IMR-90 (cell line): ENCODE data around the gene CTSV. TPM values are rescaled to one million over a fixed set of nuclear protein-coding genes. Genes with fewer than 3 reads are reported as not detected.
"Not testable (repeated sequence)": the region's sequence is repeated elsewhere in the genome, so short reads cannot be mapped to it uniquely, and the experiment has no call there.

Experiments
- ATAC-seq: fragments of 200-7000 bp; cut with Tn5 transposase; 2 replicates; pipeline ENCODE4 v1.9.1; 2020; ENCODE audit warnings: low read depth, mild to moderate bottlenecking, moderate library complexity
- BruUV-seq: library from RNA; stranded (reverse); fragments of 400-500 nt; replicated peaks from 2 replicates; lab custom pipeline; 2021; lab: Mats Ljungman, UMichigan
- CTCF ChIA-PET: fragments of 300-600 bp; formaldehyde crosslinking; extraction: SDS; loops from one replicate; lab custom pipeline; 2021; ENCODE audit warnings: antibody characterized with exemption; lab: Yijun Ruan, JAX
- POLR2A ChIA-PET: fragments of 300-600 bp; sonication (Branson Sonifier 250); formaldehyde crosslinking; loops from one replicate; lab custom pipeline; 2022; ENCODE audit warnings: antibody characterized with exemption; ENCODE audit not compliant: unreplicated experiment; lab: Charles Lee
- DNase-seq: peaks from one replicate; pipeline ENCODE4 v3.0.0; 2013
- H2AFZ ChIP-seq: replicated peaks from 2 replicates; pipeline ENCODE3; 2013; ENCODE audit warnings: low read length, mild to moderate bottlenecking; ENCODE audit not compliant: poor library complexity
- H2AK5ac ChIP-seq: 2 replicates; pipeline ENCODE4 v1.6.1; 2013; ENCODE audit warnings: low read depth, low read length, inconsistent platforms
- H2AK9ac ChIP-seq: replicated peaks from 2 replicates; pipeline ENCODE3; 2013; ENCODE audit warnings: mild to moderate bottlenecking, low read depth, low read length, moderate library complexity; ENCODE audit not compliant: poor library complexity
- H2BK120ac ChIP-seq: 2 replicates; pipeline ENCODE4 v1.6.1; 2013; ENCODE audit warnings: low read depth, low read length, inconsistent platforms
- H2BK15ac ChIP-seq: 3 replicates; pipeline ENCODE4 v1.6.1; 2013; ENCODE audit warnings: low read depth, low read length, inconsistent platforms
- H2BK20ac ChIP-seq: 2 replicates; pipeline ENCODE4 v1.6.1; 2013; ENCODE audit warnings: low read depth, mild to moderate bottlenecking, inconsistent platforms, low read length, moderate library complexity
- H2BK5ac ChIP-seq: 2 replicates; pipeline ENCODE4 v1.6.1; 2013; ENCODE audit warnings: mild to moderate bottlenecking, low read depth, low read length, inconsistent platforms; ENCODE audit not compliant: poor library complexity, severe bottlenecking
- H3K14ac ChIP-seq: replicated peaks from 2 replicates; pipeline ENCODE4 v1.6.1; 2013; ENCODE audit warnings: low read depth, low read length, inconsistent platforms
- H3K18ac ChIP-seq: 2 replicates; pipeline ENCODE4 v1.6.1; 2013; ENCODE audit warnings: low read depth, low read length, control low read depth
- H3K23ac ChIP-seq: 2 replicates; pipeline ENCODE4 v1.6.1; 2013; ENCODE audit warnings: low read depth, low read length, inconsistent platforms
- H3K27ac ChIP-seq: 2 replicates; pipeline ENCODE4 v1.5.1; 2013; ENCODE audit warnings: mild to moderate bottlenecking, control low read depth, low read length; ENCODE audit not compliant: insufficient read depth
- H3K27me3 ChIP-seq: 2 replicates; pipeline ENCODE4 v1.6.1; 2013; ENCODE audit warnings: low read length; ENCODE audit not compliant: control insufficient read depth, insufficient read depth
- H3K36me3 ChIP-seq: 2 replicates; pipeline ENCODE4 v1.6.1; 2013; ENCODE audit warnings: low read length, mixed read lengths; ENCODE audit not compliant: control insufficient read depth, insufficient read depth
- H3K4ac ChIP-seq: 2 replicates; pipeline ENCODE4 v1.6.1; 2013; ENCODE audit warnings: low read depth, low read length, inconsistent platforms
- H3K4me1 ChIP-seq: 2 replicates; pipeline ENCODE4 v1.6.1; 2013; ENCODE audit warnings: low read length, mixed read lengths; ENCODE audit not compliant: control insufficient read depth, insufficient read depth
- H3K4me2 ChIP-seq: 2 replicates; pipeline ENCODE4 v1.6.1; 2013; ENCODE audit warnings: low read depth, mild to moderate bottlenecking, control low read depth, low read length, moderate library complexity
- H3K4me3 ChIP-seq: 2 replicates; pipeline ENCODE4 v1.5.1; 2013; ENCODE audit warnings: low read depth, mild to moderate bottlenecking, control low read depth, low read length, moderate library complexity; ENCODE audit not compliant: insufficient read depth
- H3K56ac ChIP-seq: 2 replicates; pipeline ENCODE4 v1.6.1; 2013; ENCODE audit warnings: low read length, inconsistent platforms; ENCODE audit not compliant: insufficient read depth; ENCODE audit errors: extremely low read depth
- H3K79me1 ChIP-seq, 2 experiments: 2 replicates each; pipeline ENCODE4 v1.6.1; 2013; ENCODE audit warnings: low read length in 2 of 2, inconsistent platforms in 1 of 2, low read depth in 1 of 2
- H3K9ac ChIP-seq: 2 replicates; pipeline ENCODE4 v1.6.1; 2013; ENCODE audit warnings: low read depth, low read length, control low read depth
- H3K9me1 ChIP-seq: 2 replicates; pipeline ENCODE4 v1.6.1; 2013; ENCODE audit warnings: low read length, inconsistent platforms; ENCODE audit not compliant: insufficient read depth
- H3K9me3 ChIP-seq: 2 replicates; pipeline ENCODE4 v1.6.1; 2013; ENCODE audit warnings: low read length; ENCODE audit not compliant: control insufficient read depth, insufficient read depth
- H4K20me1 ChIP-seq: 2 replicates; pipeline ENCODE4 v1.6.1; 2013; ENCODE audit warnings: low read length, inconsistent platforms; ENCODE audit not compliant: insufficient read depth
- H4K5ac ChIP-seq: 2 replicates; pipeline ENCODE4 v1.6.1; 2013; ENCODE audit warnings: mild to moderate bottlenecking, low read depth, low read length, control low read depth
- H4K8ac ChIP-seq, 2 experiments: 2 replicates each; pipeline ENCODE4 v1.6.1; 2013; ENCODE audit warnings: low read depth in 2 of 2, low read length in 2 of 2, control low read depth in 1 of 2, inconsistent platforms in 1 of 2
- H4K91ac ChIP-seq: 2 replicates; pipeline ENCODE4 v1.6.1; 2013; ENCODE audit warnings: low read depth, low read length, inconsistent platforms; ENCODE audit not compliant: insufficient read depth
- MXI1 ChIP-seq: IDR thresholded peaks from 2 replicates; pipeline ENCODE4 v1.6.1; 2012; ENCODE audit warnings: low read depth, mild to moderate bottlenecking, low read length, moderate library complexity, borderline replicate concordance
- WGBS, 2 experiments: methylation state at CpG; one replicate each; pipeline versions ENCODE4 v1.1.5 to v1.1.7; 2013; ENCODE audit warnings: missing lambda C conversion rate in 2 of 2; ENCODE audit not compliant: insufficient read length in 1 of 2; ENCODE audit errors: extremely low coverage in 2 of 2; 5-methylcytosine and 5-hydroxymethylcytosine counted together
- dilution Hi-C: fragments of 300-500 bp; cut with HindIII; formaldehyde crosslinking; loops from one replicate; pipeline ENCODE4 v1.14.3; 2018; ENCODE audit warnings: low sequenced_read_pairs; ENCODE audit not compliant: unreplicated experiment
- in situ Hi-C: fragments of 300-500 bp; cut with MboI; formaldehyde crosslinking; loops from 3 replicates; pipeline ENCODE4 v1.14.3; 2019; ENCODE audit warnings: low sequenced_read_pairs, inconsistent platforms, mixed read lengths
- intact Hi-C: fragments of 100-400 bp; cut with micrococcal nuclease; formaldehyde crosslinking; loops from 2 replicates; pipeline ENCODE4 v1.10.0; 2022
- polyA plus RNA-seq, 3 experiments: library from polyadenylated mRNA; depleted of rRNA; stranded (reverse); fragments of >200 nt; gene quantifications; 2 replicates each; pipeline ENCODE4 v1.2.3, GENCODE V29; 2012; ENCODE audit warnings: low replicate concordance in 1 of 3
- total RNA-seq: library from RNA; depleted of rRNA; stranded (reverse); fragments of >200 nt; gene quantifications from 2 replicates; pipeline ENCODE4 v1.2.3, GENCODE V29; 2012

CTSV gene
- total and polyA plus RNA-seq, 2 of the 4 experiments (the other 2 are of a cell fraction) = 0.54 to 0.75 TPM

DNA sequence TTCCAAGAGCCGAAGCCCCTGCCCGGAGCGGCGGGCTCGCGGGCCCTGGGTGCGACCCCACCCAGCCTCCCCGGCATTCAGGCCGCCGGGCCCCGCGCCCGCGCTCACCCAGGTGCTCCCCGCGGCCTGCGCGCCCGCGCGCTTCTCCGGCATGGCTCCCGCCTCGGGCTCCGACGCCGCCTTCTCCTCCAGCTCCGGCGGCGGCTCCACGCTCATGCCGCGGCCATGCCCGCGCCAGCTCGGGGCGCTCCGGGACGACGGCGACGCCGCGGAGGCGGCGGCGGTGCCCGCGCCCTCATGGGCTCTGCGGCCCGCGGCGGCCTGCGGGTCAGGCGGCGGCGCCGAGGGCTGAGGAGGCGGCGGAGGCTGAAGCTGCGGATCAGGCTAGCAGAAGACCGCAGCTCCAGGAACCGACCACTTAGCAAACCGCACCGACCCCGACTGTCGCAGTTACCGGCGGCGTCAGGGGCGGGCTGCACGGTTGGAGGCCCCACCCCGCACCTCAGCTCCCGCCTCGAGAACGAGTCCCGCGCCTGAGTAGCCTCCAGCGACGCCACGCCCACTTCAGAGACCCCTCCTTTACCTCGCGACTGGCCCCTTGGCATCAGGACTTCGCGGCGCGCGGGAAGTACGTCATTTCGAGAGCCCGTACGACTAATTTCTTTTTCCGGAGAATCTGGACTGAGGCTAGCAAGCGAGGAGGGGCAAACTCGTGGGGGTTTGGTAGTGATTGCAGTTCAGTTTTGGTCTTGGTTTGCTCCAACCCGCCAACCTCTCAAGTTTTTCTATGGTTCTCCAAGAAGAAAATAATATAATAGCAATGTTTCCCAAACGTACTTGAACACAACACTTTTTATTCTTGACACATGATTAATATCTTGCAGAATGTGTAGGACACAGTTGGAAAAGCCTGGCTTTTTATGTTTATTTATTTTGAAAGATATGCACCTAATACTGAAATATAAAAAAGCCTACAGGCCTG, 25.5 kb downstream of the CTSV start:
- H3K56ac ChIP-seq, H3K18ac ChIP-seq, H2BK5ac ChIP-seq, in situ Hi-C loops, H3K9me3 ChIP-seq, H3K9me1 ChIP-seq, H4K91ac ChIP-seq, BruUV-seq, H2BK20ac ChIP-seq, H2BK15ac ChIP-seq, H3K27me3 ChIP-seq, H2AK5ac ChIP-seq, H3K23ac ChIP-seq, H3K4ac ChIP-seq, H3K14ac ChIP-seq, dilution Hi-C loops, H2BK120ac ChIP-seq, H3K79me1 ChIP-seq, intact Hi-C loops, H4K20me1 ChIP-seq, H3K36me3 ChIP-seq, CTCF ChIA-PET, H3K4me1 ChIP-seq, H2AK9ac ChIP-seq: not testable (repeated sequence)
- ATAC-seq = peak; percentile 97
- WGBS, 2 experiments = no CpG with 5 or more reads among the region's 97 CpGs
- DNase-seq = peak; percentile 59
- Histone ChIP-seq H3K4me2 (peak overlapping the region; percentile 56), H4K5ac (peak overlapping the region; percentile 98), H3K4me3 (peak overlapping the region; percentile 63), H3K27ac (peak overlapping the region; percentile 56), H3K9ac (peak overlapping the region; percentile 71), H2AFZ (peak overlapping the region; percentile 84), H4K8ac (peak overlapping the region; percentile 83 to 97)
- TF ChIP-seq MXI1 = 0 out of 2 replicates have a peak, but pooled peaks have one; percentile 13
- POLR2A ChIA-PET = interaction anchor here (0.7 kb wide), 1 partner anchor 351 kb away, joined by 4 read pairs; no protein-coding TSS in a partner anchor

DNA sequence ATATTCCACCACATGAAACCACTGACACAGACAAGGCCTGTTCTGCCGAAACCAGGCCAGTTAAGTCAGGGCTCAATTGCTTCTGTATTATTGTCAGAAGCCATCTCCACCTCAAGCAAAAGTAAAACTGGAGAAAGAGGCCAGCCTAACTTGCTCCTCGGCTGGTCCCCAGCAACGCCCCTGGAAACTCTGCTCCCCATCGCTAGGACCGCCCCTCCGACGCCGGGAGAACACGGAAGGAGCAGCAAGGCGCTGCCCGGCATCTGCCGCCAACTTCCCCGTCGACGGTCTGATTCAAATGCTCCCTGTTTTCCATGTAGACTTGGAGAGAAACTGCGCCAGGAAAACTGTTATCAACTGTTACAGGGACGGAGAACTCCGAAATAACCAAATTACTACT, 26.3 kb downstream of the CTSV start:
- H3K9me1 ChIP-seq, H3K27me3 ChIP-seq, CTCF ChIA-PET, H2AFZ ChIP-seq, H4K20me1 ChIP-seq, H2BK120ac ChIP-seq, H3K23ac ChIP-seq, H2AK9ac ChIP-seq, H3K18ac ChIP-seq, dilution Hi-C loops, H2AK5ac ChIP-seq, intact Hi-C loops, BruUV-seq, H3K36me3 ChIP-seq, POLR2A ChIA-PET, H4K91ac ChIP-seq, in situ Hi-C loops, H3K9me3 ChIP-seq, DNase-seq, H2BK15ac ChIP-seq, H2BK20ac ChIP-seq, H3K4me1 ChIP-seq, H3K79me1 ChIP-seq: not testable (repeated sequence)
- 0 out of 2 replicates have a peak overlapping the region, but pooled peaks have one; percentile 56 for H3K4ac ChIP-seq
- peak overlapping the region; percentile 74 for H2BK5ac ChIP-seq
- H3K4me3 ChIP-seq = peak overlapping the region; percentile 63
- 0 out of 2 replicates have a peak overlapping the region, but pooled peaks have one; percentile 51 for H3K56ac ChIP-seq
- WGBS, 2 experiments = no CpG with 5 or more reads among the region's 18 CpGs
- H3K9ac ChIP-seq = peak overlapping the region; percentile 75
- H3K4me2 ChIP-seq = peak overlapping the region; percentile 100
- peak overlapping the region; percentile 84; the same call in 1 of the 2 replicates for H4K5ac ChIP-seq
- peak overlapping the region; percentile 76; the same call in 1 of the 2 replicates for H3K14ac ChIP-seq
- H3K27ac ChIP-seq = peak overlapping the region; percentile 22
- peak; percentile 79 for ATAC-seq
- 0 out of 4 replicates have a peak overlapping the region, but pooled peaks of 1 of the 2 experiments have one; percentile 30 for H4K8ac ChIP-seq
